ENCODE results near the gene VPS16. TPM values are rescaled to one million over a fixed set of nuclear protein-coding genes. Genes with fewer than 3 reads are reported as not detected.

VPS16 gene
- total and polyA plus RNA-seq, 10 donors = 32.0 to 104 (median 44.5) TPM

- Histone ChIP-seq H3K27me3 (replicated peaks in 1 of 7) (peaks cover 0 to 36% (median 18%) of the 10 kb centered on the region in 7 donors), H3K9me3 (no peaks in the 10 kb centered on the region), H3K36me3 (no peaks in the 10 kb centered on the region), H3K27ac (peak overlapping the region in 4 of 8 donors; percentile 38 to 60 (median 48)), H3K4me1 (peaks cover 0 to 28% (median 8%) of the 10 kb centered on the region in 6 donors), H3K4me3 (no peak overlapping the region)
- no peak for DNase-seq
- TF ChIP-seq, protein P1, sequence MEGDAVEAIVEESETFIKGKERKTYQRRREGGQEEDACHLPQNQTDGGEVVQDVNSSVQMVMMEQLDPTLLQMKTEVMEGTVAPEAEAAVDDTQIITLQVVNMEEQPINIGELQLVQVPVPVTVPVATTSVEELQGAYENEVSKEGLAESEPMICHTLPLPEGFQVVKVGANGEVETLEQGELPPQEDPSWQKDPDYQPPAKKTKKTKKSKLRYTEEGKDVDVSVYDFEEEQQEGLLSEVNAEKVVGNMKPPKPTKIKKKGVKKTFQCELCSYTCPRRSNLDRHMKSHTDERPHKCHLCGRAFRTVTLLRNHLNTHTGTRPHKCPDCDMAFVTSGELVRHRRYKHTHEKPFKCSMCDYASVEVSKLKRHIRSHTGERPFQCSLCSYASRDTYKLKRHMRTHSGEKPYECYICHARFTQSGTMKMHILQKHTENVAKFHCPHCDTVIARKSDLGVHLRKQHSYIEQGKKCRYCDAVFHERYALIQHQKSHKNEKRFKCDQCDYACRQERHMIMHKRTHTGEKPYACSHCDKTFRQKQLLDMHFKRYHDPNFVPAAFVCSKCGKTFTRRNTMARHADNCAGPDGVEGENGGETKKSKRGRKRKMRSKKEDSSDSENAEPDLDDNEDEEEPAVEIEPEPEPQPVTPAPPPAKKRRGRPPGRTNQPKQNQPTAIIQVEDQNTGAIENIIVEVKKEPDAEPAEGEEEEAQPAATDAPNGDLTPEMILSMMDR (IDR thresholded peaks at IDR 0.05 in 8 of 11, conservative IDR thresholded peaks at IDR 0.05 in 3 of 11) = no peak
- TF ChIP-seq POLR2AphosphoS5 (IDR thresholded peaks at IDR 0.05) = peak in 1 of 3 donors; percentile 26
- 49 to 64% (median 51%) methylated on average over 32 of the region's 32 CpGs for WGBS, 5 donors
- intact Hi-C loops (cut with DNase I; ENCODE audit: low total_unique reads) = no loop called here
Observed at GRCh38 chr20:2820084-2820895, 20.3 kb upstream of the VPS16 start.

GRCh38 chr20:2820896-2821869 is 19.4 kb upstream of the VPS16 start:
- intact Hi-C loops (cut with DNase I; ENCODE audit: low total_unique reads) = no loop called here
- Histone ChIP-seq H3K36me3 (no peaks in the 10 kb centered on the region), H3K27me3 (replicated peaks in 1 of 7) (peaks cover 0 to 41% (median 18%) of the 10 kb centered on the region in 7 donors), H3K4me3 (no peak overlapping the region), H3K27ac (peak overlapping the region in 4 of 8 donors; percentile 38 to 60 (median 48)), H3K4me1 (peaks cover 0 to 28% (median 8%) of the 10 kb centered on the region in 6 donors), H3K9me3 (no peaks in the 10 kb centered on the region)
- no peak for DNase-seq
- 12 to 21% (median 15%) methylated on average over 35 to 68 of the region's 68 CpGs for WGBS, 5 donors
- TF ChIP-seq POLR2AphosphoS5 (IDR thresholded peaks at IDR 0.05) (peak in 1 of 3 donors; percentile 17), POLR2A (IDR thresholded peaks at IDR 0.05) (no peak)
- TF ChIP-seq, protein P1 (IDR thresholded peaks at IDR 0.05 in 8 of 11, conservative IDR thresholded peaks at IDR 0.05 in 3 of 11) = no peak

- TF ChIP-seq, protein P1 (IDR thresholded peaks at IDR 0.05 in 8 of 11, conservative IDR thresholded peaks at IDR 0.05 in 3 of 11) = no peak
- no peak for TF ChIP-seq POLR2A (IDR thresholded peaks at IDR 0.05)
- TF ChIP-seq POLR2AphosphoS5 (IDR thresholded peaks at IDR 0.05) = no peak
- 21 to 42% (median 31%) methylated on average over 4 to 5 of the region's 5 CpGs for WGBS, 5 donors
- H3K27me3 ChIP-seq (replicated peaks in 1 of 7) = peaks cover 0 to 41% (median 18%) of the 10 kb centered on the region in 7 donors
- H3K4me3 ChIP-seq = no peak overlapping the region
- H3K9me3 ChIP-seq = no peaks in the 10 kb centered on the region
- intact Hi-C loops (cut with DNase I; ENCODE audit: low total_unique reads) = no loop called here
- no peak overlapping the region for H3K27ac ChIP-seq
- no peak for DNase-seq
- H3K36me3 ChIP-seq = no peaks in the 10 kb centered on the region
- H3K4me1 ChIP-seq = peaks cover 0 to 28% (median 8%) of the 10 kb centered on the region in 6 donors
Observed at GRCh38 chr20:2822073-2822472, 18.5 kb upstream of the VPS16 start.

All from spleen (tissue), 11 donors.